Activated naive CD4-positive, alpha-beta T cell treated with anti-CD3 and anti-CD28 coated beads, Interleukin-2, amount 50 U/mL, for 16 hours (primary cell): Measurements from ENCODE around the gene TNFSF8.

Experiments used
- DNase-seq: peaks from one replicate; pipeline ENCODE4 v3.0.0-alpha.2; 2020

Gene TNFSF8

DNA sequence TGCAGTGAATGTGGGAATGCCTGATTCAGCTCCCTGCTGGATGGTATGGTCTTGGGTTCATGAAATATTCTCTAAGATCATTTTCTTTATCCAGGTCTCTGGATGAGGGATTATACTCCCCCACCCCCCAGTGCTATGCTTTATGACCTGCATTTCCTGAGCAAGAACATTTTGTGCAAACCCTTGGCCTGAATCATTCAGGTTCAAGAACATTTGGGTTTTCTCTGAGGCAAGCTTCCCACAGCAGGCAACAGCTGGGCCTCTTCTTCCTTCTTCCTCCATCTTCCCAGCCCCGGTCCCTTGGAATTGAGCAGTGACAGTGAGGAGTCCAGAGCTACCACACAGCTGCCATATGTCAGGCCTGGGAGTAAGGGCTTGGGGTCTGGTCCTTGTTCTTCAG is 65.9 kb downstream of the TNFSF8 start:
- no peak for DNase-seq

DNA sequence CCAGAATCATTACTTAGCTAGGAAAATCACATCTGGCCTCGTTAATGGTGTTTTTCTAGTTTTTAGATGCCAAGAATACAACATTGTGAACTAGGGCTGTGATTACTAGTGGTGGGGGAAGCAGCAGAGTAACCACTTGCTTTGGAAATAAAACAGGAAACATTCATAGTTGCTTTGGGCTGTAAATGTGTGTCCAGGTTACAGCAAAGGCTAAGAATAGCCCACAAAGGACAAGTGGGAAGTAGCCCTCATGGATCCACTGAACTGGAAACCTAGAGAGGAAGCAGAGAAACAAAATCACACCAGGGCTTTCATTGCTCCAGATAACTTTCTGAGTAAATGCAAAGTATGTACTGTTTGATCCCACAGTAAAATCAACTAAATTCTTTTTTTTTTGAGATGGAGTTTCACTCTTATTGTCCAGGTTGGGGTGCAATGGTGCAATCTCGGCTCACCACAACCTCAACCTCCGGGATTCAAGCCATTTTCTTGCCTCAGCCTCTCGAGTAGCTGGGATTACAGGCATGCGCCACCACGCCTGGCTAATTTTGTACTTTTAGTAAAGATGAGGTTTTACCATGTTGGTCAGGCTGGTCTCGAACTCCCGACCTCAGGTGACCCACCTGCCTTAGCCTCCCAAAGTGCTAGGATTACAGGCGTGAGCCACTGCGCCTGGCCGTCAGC is 68.3 kb downstream of the TNFSF8 start:
- no peak for DNase-seq

DNA sequence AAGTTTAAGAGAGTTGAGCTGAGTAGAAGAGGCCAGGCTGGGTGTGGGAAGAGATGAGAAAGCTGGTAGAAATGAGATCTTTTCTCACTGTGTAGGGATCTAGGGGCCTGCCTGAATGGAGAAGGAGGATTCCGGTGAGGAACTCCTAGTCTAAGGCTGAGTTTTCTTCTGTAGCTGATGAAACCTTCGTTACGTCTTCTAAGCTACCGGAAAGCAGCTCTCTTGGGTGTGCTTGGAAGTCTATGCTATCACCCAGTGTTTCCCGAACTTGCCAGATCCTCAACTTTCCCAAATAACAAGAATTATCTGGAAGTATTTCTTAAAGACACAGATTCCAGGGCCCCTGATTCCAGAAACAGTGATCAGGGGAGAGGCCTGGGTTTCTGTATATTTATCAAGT is 69.1 kb downstream of the TNFSF8 start:
- no peak for DNase-seq

DNA sequence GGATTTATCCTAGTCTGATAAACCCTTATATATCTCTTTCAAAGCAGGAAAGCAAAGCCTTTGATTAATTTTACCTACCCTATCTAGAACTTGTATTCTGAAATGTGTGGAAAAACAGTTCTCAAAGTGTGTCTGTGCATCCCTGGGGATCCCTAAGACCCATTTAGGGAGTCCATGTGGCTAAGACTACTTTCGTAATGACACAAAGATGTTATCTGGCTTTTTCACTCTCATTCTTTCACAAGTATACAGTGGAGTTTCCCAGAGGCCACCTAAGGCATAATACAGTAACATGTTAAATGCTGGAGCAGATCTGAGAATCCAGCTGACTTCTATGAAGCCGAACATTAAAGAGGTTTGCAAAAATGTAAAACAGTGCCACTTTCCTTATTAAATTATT is 70.2 kb downstream of the TNFSF8 start:
- no peak for DNase-seq

DNA sequence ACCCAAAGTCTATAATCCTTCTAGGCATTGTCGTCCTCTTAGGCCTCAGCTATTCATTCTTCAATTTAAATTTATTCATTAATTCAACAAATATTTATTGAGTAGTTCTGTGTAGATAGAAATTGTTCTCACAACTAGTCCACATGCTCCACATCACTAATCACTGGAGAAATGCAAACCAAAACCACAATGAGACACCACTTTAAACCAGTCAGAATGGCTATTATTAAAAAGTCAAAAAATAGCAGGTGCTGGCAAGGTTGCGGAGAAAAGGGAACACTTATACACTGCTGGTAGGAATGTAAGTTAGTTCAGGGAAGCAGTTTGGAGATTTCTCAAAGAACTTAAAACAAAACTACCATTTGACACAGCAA is 73.5 kb downstream of the TNFSF8 start:
- no peak for DNase-seq

DNA sequence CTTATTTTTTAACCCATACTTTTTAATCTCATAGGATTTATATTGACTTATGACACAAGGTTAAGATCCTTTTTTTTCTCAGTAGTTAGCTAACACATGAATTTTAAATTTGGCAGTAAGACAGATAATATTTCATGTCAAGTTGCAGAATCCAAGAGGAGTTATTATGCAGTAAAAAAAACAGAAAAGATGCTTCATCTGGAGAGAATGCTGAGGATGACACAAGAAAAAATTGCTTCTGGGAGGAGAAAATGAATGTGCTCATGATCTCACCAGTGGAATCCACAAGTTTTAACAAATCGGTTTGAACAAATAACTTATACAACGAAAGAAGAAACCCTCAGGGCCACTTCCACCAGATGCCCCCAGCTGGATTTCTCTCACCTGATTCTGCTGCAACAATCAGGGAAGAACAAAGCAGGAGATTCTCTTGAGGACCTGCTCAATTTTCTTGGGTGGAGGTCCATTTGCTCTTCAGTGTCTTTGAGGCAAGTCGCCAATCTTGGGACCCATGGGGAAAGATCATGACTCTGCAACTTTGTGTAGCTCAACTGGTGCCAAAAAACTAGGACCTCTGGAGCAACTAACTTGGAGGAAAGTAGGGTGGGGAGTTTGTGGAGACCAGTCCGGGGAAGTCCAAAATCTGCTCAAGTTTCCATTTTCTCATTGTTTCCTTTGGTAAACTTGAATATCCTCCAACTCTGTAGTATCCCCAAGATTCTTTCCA is 74.0 kb downstream of the TNFSF8 start:
- DNase-seq: no peak

DNA sequence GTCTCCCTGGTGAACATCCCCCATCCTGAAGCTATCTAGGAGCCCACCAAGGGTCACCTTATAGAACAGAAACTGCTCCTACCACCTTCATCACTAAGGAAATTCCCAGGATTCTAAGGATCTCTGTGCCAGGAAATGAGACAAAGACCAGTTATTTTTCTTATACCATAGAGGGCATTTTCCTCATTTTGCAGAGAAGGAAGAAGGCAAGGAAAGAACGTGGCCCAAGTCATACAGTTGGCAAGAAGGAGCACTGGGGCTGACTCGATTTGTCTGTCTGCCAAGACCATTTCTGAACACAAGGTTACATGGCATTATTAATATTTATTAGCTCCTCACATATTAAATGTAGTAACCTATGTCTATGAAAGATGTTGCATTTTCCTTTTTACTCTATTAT is 74.9 kb downstream of the TNFSF8 start:
- no peak for DNase-seq

DNA sequence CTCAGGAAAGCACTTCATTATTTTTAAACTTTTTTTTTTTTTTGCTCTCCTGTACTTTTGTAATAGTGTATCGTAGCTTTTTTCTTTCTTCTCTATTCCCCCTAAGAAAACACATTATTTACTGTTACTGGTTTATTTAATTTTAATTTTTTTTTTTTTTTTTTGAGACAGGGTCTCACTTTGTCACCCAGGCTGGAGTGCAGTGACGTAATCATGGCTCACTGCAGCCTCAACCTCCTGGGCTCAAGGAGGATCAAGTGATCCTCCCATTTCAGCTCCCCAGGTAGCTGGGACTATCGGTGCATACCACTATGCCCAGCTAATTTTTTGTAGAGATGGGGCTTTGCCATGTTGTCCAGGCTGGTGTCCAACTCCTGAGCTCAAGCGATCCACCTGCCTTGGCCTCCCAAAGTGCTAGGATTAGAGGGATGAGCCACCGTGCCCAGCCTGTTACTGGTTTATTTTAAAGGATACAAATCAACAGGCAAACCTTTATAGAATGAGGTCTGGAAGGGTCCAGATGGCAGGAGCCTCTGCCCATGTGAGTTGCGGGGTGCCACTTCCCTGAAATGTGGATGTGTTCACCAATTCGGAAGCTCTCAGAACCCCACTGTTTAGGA is 75.5 kb downstream of the TNFSF8 start:
- no peak for DNase-seq

DNA sequence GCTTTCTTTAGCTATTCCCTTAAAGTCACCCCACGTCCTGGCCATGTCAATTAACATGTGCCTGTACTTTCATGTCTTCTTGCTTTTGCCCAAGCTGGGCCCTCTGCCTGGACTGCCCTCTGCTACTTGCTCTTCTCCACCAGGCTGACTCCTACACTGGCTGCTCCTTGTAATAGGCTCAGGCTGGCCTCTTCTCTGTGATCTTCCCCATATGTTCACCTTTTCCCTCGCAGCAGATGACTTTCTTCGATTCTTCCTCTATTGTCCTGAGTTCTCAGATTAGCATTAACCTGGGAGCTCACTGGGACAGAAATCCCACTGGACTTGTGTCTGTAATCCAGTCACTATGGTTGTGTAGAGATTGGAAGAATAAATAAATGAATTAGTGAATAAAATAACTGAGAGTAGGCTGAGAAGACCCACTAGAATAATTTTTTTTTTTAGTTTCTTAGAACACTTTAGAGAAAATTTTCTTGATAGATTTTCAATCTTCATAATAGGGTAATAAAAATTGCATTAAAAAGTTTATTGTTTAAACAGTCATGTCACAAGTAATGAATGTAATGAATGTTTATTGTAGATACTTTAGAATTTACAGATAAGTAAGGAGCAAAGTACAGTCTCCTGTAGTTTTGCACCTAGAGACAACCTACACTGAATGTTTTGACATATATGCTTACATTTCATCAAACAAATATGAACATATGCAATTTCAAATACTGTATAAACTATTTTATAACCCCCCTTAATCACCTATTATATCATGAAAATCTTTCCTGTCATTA is 77.1 kb downstream of the TNFSF8 start:
- DNase-seq: no peak

DNA sequence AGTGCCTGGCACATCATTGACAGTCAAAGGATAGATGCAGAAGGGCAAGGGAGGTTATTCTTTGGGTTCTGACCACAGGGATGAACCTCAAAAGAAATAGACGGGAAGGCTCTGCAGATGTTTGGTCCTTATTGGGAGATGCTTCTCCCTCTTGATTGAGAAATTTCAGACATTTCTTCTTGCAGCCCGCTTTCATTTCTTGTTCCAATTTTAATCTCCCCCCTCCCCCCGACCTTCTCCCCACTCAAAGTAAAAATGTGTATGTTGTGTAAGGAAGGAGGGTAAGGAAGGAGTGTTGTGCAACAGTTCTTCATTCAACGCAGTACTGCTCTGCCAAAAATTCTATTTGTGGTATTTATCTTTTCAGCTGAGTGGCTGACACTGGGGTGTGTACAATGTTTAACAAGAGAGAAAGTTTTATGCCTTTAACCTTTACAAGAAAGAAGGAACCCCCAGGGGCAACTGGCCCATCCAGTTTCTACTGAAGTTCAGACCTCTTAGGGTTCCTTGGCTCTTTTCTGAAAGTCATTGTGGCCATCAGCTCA is 78.3 kb downstream of the TNFSF8 start:
- no peak for DNase-seq

DNA sequence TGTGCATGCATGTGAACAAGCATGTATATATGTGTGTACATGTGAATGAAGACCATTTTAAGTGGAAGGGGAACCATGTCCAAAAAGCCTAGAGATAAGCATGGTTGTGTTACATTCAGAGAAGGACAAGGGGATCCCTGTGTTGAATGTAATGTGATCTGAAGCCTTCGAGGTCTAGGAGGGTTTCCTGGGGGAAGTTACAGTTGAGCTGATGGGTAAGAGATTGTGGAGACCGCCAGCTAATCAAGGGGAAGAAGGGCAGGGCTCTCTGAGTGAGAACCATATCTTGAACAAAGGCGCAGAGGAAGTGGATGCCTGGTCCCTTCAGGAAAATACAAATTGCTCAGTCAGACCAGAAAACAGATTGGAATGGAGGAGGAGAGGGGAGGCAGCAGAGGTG is 79.1 kb downstream of the TNFSF8 start:
- DNase-seq: no peak
